Astrocyte (in vitro differentiated cells and primary cell): ENCODE measurements around the gene ACTL6B. TPM values are rescaled to one million over a fixed set of nuclear protein-coding genes. Genes with fewer than 3 reads are reported as not detected.

ENCODE experiments used
- DNase-seq: peaks from one replicate; pipeline ENCODE4 v3.0.0-alpha.2; 2010; ENCODE audit warnings: low read depth
- FAIRE-seq: peaks from 2 replicates; lab custom pipeline; 2011; peaks lifted over from hg19 to GRCh38; lab: Jason Lieb, UNC
- H2AFZ ChIP-seq: 2 replicates; pipeline ENCODE4 v1.6.0; 2012; ENCODE audit warnings: low read depth, low read length, inconsistent platforms
- H3K27ac ChIP-seq: 2 replicates; pipeline ENCODE4 v1.5.1; 2011; ENCODE audit warnings: low read depth, low read length, inconsistent platforms
- H3K27me3 ChIP-seq: 2 replicates; pipeline ENCODE4 v1.6.0; 2011; ENCODE audit warnings: low read length, inconsistent platforms; ENCODE audit not compliant: insufficient read depth
- H3K36me3 ChIP-seq: 2 replicates; pipeline ENCODE4 v1.5.1; 2011; ENCODE audit warnings: low read length, inconsistent platforms; ENCODE audit not compliant: insufficient read depth
- H3K4me1 ChIP-seq: 2 replicates; pipeline ENCODE4 v1.5.1; 2011; ENCODE audit warnings: low read length, inconsistent platforms; ENCODE audit not compliant: insufficient read depth
- H3K4me2 ChIP-seq: 2 replicates; pipeline ENCODE4 v1.6.0; 2012; ENCODE audit warnings: low read length, inconsistent platforms
- H3K4me3 ChIP-seq: 2 replicates; pipeline ENCODE4 v1.5.1; 2011; ENCODE audit warnings: low read depth, mild to moderate bottlenecking, low read length, inconsistent platforms; ENCODE audit not compliant: insufficient read depth
- H3K79me2 ChIP-seq: 2 replicates; pipeline ENCODE4 v1.6.0; 2012; ENCODE audit warnings: mild to moderate bottlenecking, low read length, inconsistent platforms; ENCODE audit not compliant: insufficient read depth
- H3K9ac ChIP-seq: 2 replicates; pipeline ENCODE4 v1.6.0; 2012; ENCODE audit warnings: mild to moderate bottlenecking, low read length, inconsistent platforms
- H3K9me3 ChIP-seq: 2 replicates; pipeline ENCODE4 v1.5.1; 2012; ENCODE audit warnings: low read depth, mild to moderate bottlenecking, low read length, inconsistent platforms; ENCODE audit not compliant: insufficient read depth
- H4K20me1 ChIP-seq: 2 replicates; pipeline ENCODE4 v1.6.0; 2012; ENCODE audit warnings: low read length, inconsistent platforms; ENCODE audit not compliant: insufficient read depth
- H3K27ac Mint-ChIP-seq: one replicate; pipeline ENCODE4 v1.8.0; 2021; ENCODE audit warnings: mild to moderate bottlenecking, mixed read lengths; ENCODE audit not compliant: unreplicated experiment
- H3K27me3 Mint-ChIP-seq: one replicate; pipeline ENCODE4 v1.8.0; 2021; ENCODE audit warnings: low read depth, mixed read lengths; ENCODE audit not compliant: unreplicated experiment
- H3K36me3 Mint-ChIP-seq: one replicate; pipeline ENCODE4 v1.8.0; 2021; ENCODE audit warnings: low read depth, mixed read lengths; ENCODE audit not compliant: unreplicated experiment
- H3K4me1 Mint-ChIP-seq: one replicate; pipeline ENCODE4 v1.8.0; 2021; ENCODE audit warnings: low read depth, mixed read lengths; ENCODE audit not compliant: unreplicated experiment
- H3K4me3 Mint-ChIP-seq: one replicate; pipeline ENCODE4 v1.8.0; 2021; ENCODE audit warnings: mild to moderate bottlenecking, moderate library complexity, mixed read lengths; ENCODE audit not compliant: unreplicated experiment
- H3K9me3 Mint-ChIP-seq: one replicate; pipeline ENCODE4 v1.8.0; 2021; ENCODE audit warnings: mild to moderate bottlenecking, mixed read lengths; ENCODE audit not compliant: unreplicated experiment
- EZH2 ChIP-seq: IDR thresholded peaks from 2 replicates; pipeline ENCODE4 v1.6.1; 2012; ENCODE audit warnings: mild to moderate bottlenecking, low read length, inconsistent platforms; ENCODE audit not compliant: insufficient read depth
- total RNA-seq: library from RNA; stranded (reverse); gene quantifications from 2 replicates; pipeline ENCODE4 v1.2.1, GENCODE V29; 2021
- TF ChIP-seq, protein P1 (sequence below): IDR thresholded peaks from 2 replicates; pipeline ENCODE4 v1.5.1; 2011; ENCODE audit warnings: low read depth, mild to moderate bottlenecking, inconsistent platforms, low read length, moderate library complexity; ENCODE audit not compliant: insufficient read depth

ACTL6B gene
- total RNA-seq, 1 donor from 2014 or later = not detected

DNA sequence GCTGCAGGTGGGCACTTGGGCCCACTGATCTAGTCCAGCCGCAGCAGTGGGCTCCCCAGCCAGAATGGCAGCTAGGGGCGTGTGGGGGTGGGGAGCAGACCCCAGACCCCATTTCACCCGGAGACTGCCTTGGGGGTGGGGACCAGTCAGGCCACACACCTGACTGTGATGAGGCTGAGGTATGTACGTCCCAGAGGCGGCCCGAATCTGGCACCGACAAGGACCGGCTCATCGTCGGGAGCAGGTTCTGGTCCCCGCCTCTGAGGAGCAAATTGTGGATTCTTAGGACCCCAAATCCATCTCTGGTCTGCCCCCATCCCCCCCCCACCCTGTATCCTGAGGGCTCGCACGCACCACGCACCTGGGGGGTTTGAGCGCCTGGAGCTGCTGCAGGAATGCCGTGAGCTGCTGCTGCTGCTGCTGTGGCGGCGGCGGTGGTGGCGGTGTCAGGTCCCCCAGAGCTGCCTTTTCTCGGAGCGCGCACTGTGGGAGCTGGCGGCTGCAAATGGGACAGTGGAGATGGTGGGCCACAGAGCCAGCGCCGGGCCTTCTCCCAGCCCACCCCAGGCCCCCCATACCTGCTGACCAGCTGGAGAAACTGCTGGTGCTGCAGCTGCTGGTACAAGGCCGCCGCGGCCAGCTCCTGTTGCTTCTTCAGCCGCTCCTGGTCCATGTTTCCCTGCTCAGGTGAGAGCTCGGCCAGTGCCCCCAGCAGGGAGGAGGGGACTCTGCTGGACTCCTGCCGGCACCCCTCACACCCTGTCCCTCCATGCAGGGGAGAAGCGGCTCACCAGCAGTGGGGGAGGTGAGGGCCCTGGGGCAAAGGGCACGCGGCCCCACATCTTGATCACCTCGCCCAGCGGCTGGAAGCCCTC is 27.6 kb upstream of the ACTL6B start:
- peaks cover 19% of the 10 kb centered on the region for H3K4me1 ChIP-seq
- H3K4me3 ChIP-seq = no peak overlapping the region
- H3K36me3 Mint-ChIP-seq = peaks cover 7% of the 10 kb centered on the region
- H3K4me1 Mint-ChIP-seq = peaks cover 6% of the 10 kb centered on the region
- no peak overlapping the region for H3K27ac ChIP-seq
- no peak overlapping the region for H3K4me2 ChIP-seq
- H3K27ac Mint-ChIP-seq = no peak overlapping the region
- H3K27me3 ChIP-seq = no peaks in the 10 kb centered on the region
- peaks cover 51% of the 10 kb centered on the region for H4K20me1 ChIP-seq
- peaks cover 7% of the 10 kb centered on the region for H3K36me3 ChIP-seq
- no peak overlapping the region for H2AFZ ChIP-seq
- TF ChIP-seq, protein P1, sequence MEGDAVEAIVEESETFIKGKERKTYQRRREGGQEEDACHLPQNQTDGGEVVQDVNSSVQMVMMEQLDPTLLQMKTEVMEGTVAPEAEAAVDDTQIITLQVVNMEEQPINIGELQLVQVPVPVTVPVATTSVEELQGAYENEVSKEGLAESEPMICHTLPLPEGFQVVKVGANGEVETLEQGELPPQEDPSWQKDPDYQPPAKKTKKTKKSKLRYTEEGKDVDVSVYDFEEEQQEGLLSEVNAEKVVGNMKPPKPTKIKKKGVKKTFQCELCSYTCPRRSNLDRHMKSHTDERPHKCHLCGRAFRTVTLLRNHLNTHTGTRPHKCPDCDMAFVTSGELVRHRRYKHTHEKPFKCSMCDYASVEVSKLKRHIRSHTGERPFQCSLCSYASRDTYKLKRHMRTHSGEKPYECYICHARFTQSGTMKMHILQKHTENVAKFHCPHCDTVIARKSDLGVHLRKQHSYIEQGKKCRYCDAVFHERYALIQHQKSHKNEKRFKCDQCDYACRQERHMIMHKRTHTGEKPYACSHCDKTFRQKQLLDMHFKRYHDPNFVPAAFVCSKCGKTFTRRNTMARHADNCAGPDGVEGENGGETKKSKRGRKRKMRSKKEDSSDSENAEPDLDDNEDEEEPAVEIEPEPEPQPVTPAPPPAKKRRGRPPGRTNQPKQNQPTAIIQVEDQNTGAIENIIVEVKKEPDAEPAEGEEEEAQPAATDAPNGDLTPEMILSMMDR = no peak
- no peak for TF ChIP-seq EZH2
- no peaks in the 10 kb centered on the region for H3K27me3 Mint-ChIP-seq
- DNase-seq (no peak), FAIRE-seq (no peak)
- H3K9me3 Mint-ChIP-seq = peaks cover 2% of the 10 kb centered on the region
- H3K9ac ChIP-seq = no peak overlapping the region
- no peaks in the 10 kb centered on the region for H3K9me3 ChIP-seq
- peaks cover 8% of the 10 kb centered on the region for H3K79me2 ChIP-seq
- H3K4me3 Mint-ChIP-seq = no peak overlapping the region

DNA sequence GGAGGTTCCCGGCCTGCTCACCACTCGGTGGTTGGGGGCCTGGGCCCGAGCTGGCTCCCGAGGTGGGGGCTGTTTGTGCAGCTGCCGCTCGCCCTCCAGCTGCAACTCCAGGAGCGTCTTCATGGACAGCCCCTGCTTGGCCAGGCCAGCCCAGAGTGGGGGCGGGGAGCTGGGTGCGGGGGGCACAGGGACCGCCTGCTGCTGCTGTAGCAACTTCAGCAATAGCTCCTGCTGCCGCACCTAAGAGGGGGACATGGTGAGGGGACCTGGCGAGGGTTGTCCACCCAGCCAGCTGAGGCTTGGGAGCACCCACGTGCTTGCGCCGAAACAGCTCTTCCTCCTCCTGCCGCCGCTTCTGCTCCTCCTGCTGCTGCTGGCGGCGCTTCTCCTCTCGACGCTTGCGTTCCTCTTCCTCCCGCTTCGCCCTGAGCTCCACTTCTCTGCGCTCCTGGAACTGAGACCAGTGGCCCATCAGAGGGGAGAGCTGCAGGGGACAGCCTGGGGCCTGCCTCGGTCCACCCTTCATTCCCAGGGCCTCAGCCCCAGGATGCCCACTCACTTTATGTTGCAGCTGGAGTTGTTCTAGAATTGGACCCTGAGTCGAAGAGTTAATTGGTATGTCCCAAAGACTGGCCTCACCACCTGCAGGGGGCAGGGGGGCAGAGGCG is 26.9 kb upstream of the ACTL6B start:
- Histone ChIP-seq H4K20me1 (peaks cover 48% of the 10 kb centered on the region), H3K27ac (no peak overlapping the region), H3K4me3 (no peak overlapping the region), H3K9me3 (no peaks in the 10 kb centered on the region), H3K79me2 (peaks cover 5% of the 10 kb centered on the region), H2AFZ (no peak overlapping the region), H3K4me1 (peaks cover 14% of the 10 kb centered on the region), H3K9ac (no peak overlapping the region), H3K27me3 (no peaks in the 10 kb centered on the region), H3K36me3 (peaks cover 7% of the 10 kb centered on the region), H3K4me2 (no peak overlapping the region)
- no peaks in the 10 kb centered on the region for H3K9me3 Mint-ChIP-seq
- H3K36me3 Mint-ChIP-seq = peaks cover 8% of the 10 kb centered on the region
- H3K4me1 Mint-ChIP-seq = peaks cover 5% of the 10 kb centered on the region
- no peak overlapping the region for H3K27ac Mint-ChIP-seq
- H3K27me3 Mint-ChIP-seq = no peaks in the 10 kb centered on the region
- no peak for TF ChIP-seq EZH2
- TF ChIP-seq, protein P1 = no peak
- DNase-seq (no peak), FAIRE-seq (no peak)
- no peak overlapping the region for H3K4me3 Mint-ChIP-seq
